Kidney epithelial cell (primary cell): Measurements from ENCODE around the gene IDH1. TPM values are rescaled to one million over a fixed set of nuclear protein-coding genes. Genes with fewer than 3 reads are reported as not detected.

Experiments used
- DNase-seq: peaks from one replicate; pipeline ENCODE4 v3.0.0-alpha.2; 2010; ENCODE audit warnings: low read depth
- H3K27me3 ChIP-seq: 2 replicates; pipeline ENCODE4 v1.6.0; 2011; ENCODE audit warnings: low read length; ENCODE audit not compliant: control insufficient read depth, insufficient read depth
- H3K36me3 ChIP-seq: 2 replicates; pipeline ENCODE4 v1.5.1; 2011; ENCODE audit warnings: low read length; ENCODE audit not compliant: control insufficient read depth, insufficient read depth
- H3K4me3 ChIP-seq: 2 replicates; pipeline ENCODE4 v1.5.1; 2011; ENCODE audit warnings: low read depth, mild to moderate bottlenecking, control low read depth, low read length
- total RNA-seq: library from RNA; depleted of rRNA; stranded (reverse); fragments of >200 nt; gene quantifications from 2 replicates; pipeline ENCODE4 v1.2.3, GENCODE V29; 2015
- TF ChIP-seq, protein P1 (sequence below): IDR thresholded peaks from 2 replicates; pipeline ENCODE4 v1.5.1; 2011; ENCODE audit warnings: mild to moderate bottlenecking, moderate library complexity, low read length, control low read depth, inconsistent platforms; ENCODE audit not compliant: insufficient read depth, poor library complexity, severe bottlenecking

IDH1 gene
- total RNA-seq, 1 donor from 2014 or later, result 108 TPM

DNA sequence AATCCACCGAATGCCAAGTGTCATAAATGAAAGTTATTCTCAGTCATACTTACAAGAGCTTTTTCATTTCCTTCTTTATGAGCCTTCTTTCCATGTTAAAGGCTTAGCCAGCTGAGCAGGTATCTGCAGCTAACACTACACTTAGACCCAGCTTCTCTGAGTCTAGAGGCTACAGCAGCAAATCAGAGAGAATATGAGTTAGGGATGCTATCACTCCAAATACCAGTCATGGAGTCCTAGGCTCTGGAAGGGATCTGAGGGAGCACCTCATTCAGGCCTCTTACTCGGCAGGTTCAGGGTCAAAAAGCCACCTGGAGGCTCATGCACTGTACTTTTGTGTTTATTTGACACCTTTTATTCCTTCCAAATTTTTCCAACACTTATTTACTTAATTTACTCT is 68.0 kb downstream of the IDH1 start:
- Histone ChIP-seq H3K27me3 (no peaks in the 10 kb centered on the region), H3K4me3 (no peak overlapping the region), H3K36me3 (no peaks in the 10 kb centered on the region)
- TF ChIP-seq, protein P1, sequence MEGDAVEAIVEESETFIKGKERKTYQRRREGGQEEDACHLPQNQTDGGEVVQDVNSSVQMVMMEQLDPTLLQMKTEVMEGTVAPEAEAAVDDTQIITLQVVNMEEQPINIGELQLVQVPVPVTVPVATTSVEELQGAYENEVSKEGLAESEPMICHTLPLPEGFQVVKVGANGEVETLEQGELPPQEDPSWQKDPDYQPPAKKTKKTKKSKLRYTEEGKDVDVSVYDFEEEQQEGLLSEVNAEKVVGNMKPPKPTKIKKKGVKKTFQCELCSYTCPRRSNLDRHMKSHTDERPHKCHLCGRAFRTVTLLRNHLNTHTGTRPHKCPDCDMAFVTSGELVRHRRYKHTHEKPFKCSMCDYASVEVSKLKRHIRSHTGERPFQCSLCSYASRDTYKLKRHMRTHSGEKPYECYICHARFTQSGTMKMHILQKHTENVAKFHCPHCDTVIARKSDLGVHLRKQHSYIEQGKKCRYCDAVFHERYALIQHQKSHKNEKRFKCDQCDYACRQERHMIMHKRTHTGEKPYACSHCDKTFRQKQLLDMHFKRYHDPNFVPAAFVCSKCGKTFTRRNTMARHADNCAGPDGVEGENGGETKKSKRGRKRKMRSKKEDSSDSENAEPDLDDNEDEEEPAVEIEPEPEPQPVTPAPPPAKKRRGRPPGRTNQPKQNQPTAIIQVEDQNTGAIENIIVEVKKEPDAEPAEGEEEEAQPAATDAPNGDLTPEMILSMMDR, result no peak
- no peak for DNase-seq

DNA sequence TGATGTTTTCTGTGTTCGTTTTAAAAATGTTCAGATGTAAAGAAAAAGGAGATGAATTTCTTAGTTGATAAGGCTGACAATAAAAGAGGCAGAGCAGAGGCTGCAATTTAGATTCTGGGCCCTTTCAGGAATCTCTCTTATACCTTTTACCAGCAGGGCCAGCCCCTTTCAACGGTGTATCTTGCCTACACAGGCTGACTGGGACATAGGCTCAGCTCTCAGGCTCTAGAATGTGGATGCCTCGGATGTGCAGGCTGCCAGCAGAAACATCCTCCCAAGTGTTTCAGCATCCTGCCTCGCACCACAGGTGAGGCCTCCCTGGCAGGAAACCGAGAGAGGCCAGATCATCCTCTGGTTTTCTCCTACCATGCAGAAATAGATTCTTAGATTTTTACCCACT is 68.4 kb downstream of the IDH1 start:
- H3K36me3 ChIP-seq, result no peaks in the 10 kb centered on the region
- TF ChIP-seq, protein P1, result no peak
- H3K4me3 ChIP-seq, result no peak overlapping the region
- DNase-seq, result no peak
- no peaks in the 10 kb centered on the region for H3K27me3 ChIP-seq

Other genes with a start within 250 kb of the IDH1 start
- gene PLEKHM3, start 229.5 kb downstream of the IDH1 start, total RNA-seq, result 6.3 and 11.2 TPM in 2 replicates
- not detected in 2 replicates for gene CRYGD, start 130.5 kb downstream of the IDH1 start, total RNA-seq
- not detected in 2 replicates for gene CRYGC, start 125.2 kb downstream of the IDH1 start, total RNA-seq
- gene CRYGB, start 108.9 kb downstream of the IDH1 start, total RNA-seq, result not detected in 2 replicates
- gene CRYGA, start 91.5 kb downstream of the IDH1 start, total RNA-seq, result not detected in 2 replicates
- gene C2orf80, start 65.0 kb downstream of the IDH1 start, total RNA-seq, result not detected in 2 replicates
- gene PIKFYVE, start 11.2 kb upstream of the IDH1 start, total RNA-seq, result 24.2 and 29.1 TPM in 2 replicates
- gene PTH2R, start 151.7 kb upstream of the IDH1 start, total RNA-seq, result not detected in 2 replicates